Heart right ventricle (tissue), 16 donors: ENCODE data around the gene ZNF516. TPM values are rescaled to one million over a fixed set of nuclear protein-coding genes. Genes with fewer than 3 reads are reported as not detected.

Experiments
- ATAC-seq, 8 donors: fragments of 200-7000 bp; cut with Tn5 transposase; one replicate each; pipeline ENCODE4 v1.9.1; 2020; ENCODE audit warnings: mild to moderate bottlenecking in 8 of 8, moderate library complexity in 8 of 8, moderate number of reproducible peaks in 1 of 8
- DNase-seq, 2 donors: peaks; one replicate each; pipeline ENCODE4 v3.0.0-alpha.2; 2020
- H3K27ac ChIP-seq, 10 donors: fragments of 200-600 bp; sonication (generic) in 2 of 10; one replicate each; pipeline versions ENCODE4 v1.5.0 to v1.8.0; 2020 to 2022; ENCODE audit warnings: mild to moderate bottlenecking in 3 of 10
- H3K27me3 ChIP-seq, 7 donors: fragments of 200-600 bp; one replicate each; pipeline ENCODE4 v1.8.0; 2021 to 2022; ENCODE audit warnings: mild to moderate bottlenecking in 2 of 7
- H3K36me3 ChIP-seq, 9 donors: fragments of 200-600 bp; sonication (generic) in 1 of 9; one replicate each; pipeline versions ENCODE4 v1.5.0 to v1.8.0; 2020 to 2022; ENCODE audit warnings: mild to moderate bottlenecking in 2 of 9
- H3K4me1 ChIP-seq, 9 donors: fragments of 200-600 bp; sonication (generic) in 1 of 9; one replicate each; pipeline versions ENCODE4 v1.5.0 to v1.8.0; 2020 to 2022; ENCODE audit warnings: mild to moderate bottlenecking in 4 of 9
- H3K4me3 ChIP-seq, 10 donors: fragments of 200-600 bp; sonication (generic) in 2 of 10; one replicate each; pipeline versions ENCODE4 v1.5.0 to v1.8.0; 2020 to 2022; ENCODE audit warnings: mild to moderate bottlenecking in 7 of 10, moderate library complexity in 2 of 10
- H3K9me3 ChIP-seq, 11 donors: fragments of 200-600 bp in 10 of 11; sonication (generic) in 2 of 11; one replicate each; pipeline versions ENCODE4 v1.5.0 to v1.8.0; 2013 to 2022; ENCODE audit warnings: mild to moderate bottlenecking in 2 of 11, control low read depth in 1 of 11, moderate library complexity in 1 of 11
- CTCF ChIP-seq, 9 donors: fragments of 200-600 bp; sonication (generic) in 2 of 9; IDR thresholded peaks; one replicate each; pipeline versions ENCODE4 v1.5.0 to v1.8.0; 2021 to 2022; ENCODE audit warnings: antibody characterized with exemption in 9 of 9, mild to moderate bottlenecking in 5 of 9, moderate library complexity in 1 of 9
- WGBS, 2 donors: extraction: QIAGEN DNeasy Blood & Tissue Kit; methylation state at CpG; one replicate each; pipeline ENCODE4 v1.1.7; 2013; ENCODE audit warnings: inconsistent platforms in 1 of 2; 5-methylcytosine and 5-hydroxymethylcytosine counted together
- intact Hi-C, 10 donors: fragments of 100-400 bp; cut with DNase I; formaldehyde crosslinking; loops; one replicate each; pipeline versions ENCODE4 v1.11.1 to v1.14.2; 2022
- polyA plus RNA-seq, 2 donors: library from polyadenylated mRNA; stranded (reverse); fragments of 200-250 nt; gene quantifications; one replicate each; pipeline ENCODE4 v1.2.3, GENCODE V29; 2013
- total RNA-seq, 10 donors: library from RNA; stranded (reverse); fragmentation: NEBNext Ultra II Directional in 3 of 10; extraction: Animal tissue kit (Norgen Biotek cat#: 25700) in 3 of 10; gene quantifications; one replicate each; pipeline versions ENCODE4 v1.2.1 to v1.2.4, GENCODE V29; 2021 to 2023
- donor health status: Arrhythmogenic right ventricular cardiomyopathy.
- donor health status: ischemic (EF 13 %, LVEDD 7.1; RV severe dilation, severe dysfunction).
- donor health status: healthy with polysubstance abuse.
- donor health status: DM: no; HTN: yes; CAD: no.
- donor health status: DM: no; HTN: no; CAD: no.
- donor health status: ischemic (EF 25% LVEDD 6.9; RV normal size, moderate dysfunction).
- donor health status: ischemic (EF 25% LVEDD 5.7; RV mildly dilated, moderate dysfunction).
- donor health status: healthy.
- donor health status: DM: yes; HTN: yes; CAD: no.
- donor health status: Ischemic cardiomyopathy.
- donor health status: ischemic (EF 35%, LVEDD 5.7; RV mildly dilated, moderate dysfunction).
- donor health status: nonischemic (EF 11% LVEDD 7.7; RV severe dilation, severe dysfunction).
- donor health status: DM: yes; HTN: yes; CAD: no.
- donor health status: PGD.
- donor health status: ischemic (EF 29% LVEDD 5.4; RV normal size, mild dysfunction).
- donor health status: nonischemic (EF 23%, LVEDD 6.1; RV moderate dilation, normal function).

Gene ZNF516
- total and polyA plus RNA-seq, 12 donors = 2.6 to 24.8 (median 17.3) TPM

- no peaks in the 10 kb centered on the region for H3K27me3 ChIP-seq
- intact Hi-C loops = no loop called here
- peaks cover 0 to 33% (median 0%) of the 10 kb centered on the region in 9 donors for H3K36me3 ChIP-seq
- no peaks in the 10 kb centered on the region for H3K9me3 ChIP-seq
- peak overlapping the region in 5 of 10 donors; percentile 19 to 65 (median 55) for H3K27ac ChIP-seq
- ATAC-seq = peak in 4 of 8 donors; percentile 14 to 52 (median 20)
- WGBS, 2 donors = 96% methylated on average over 51 of the region's 51 CpGs
- no peak overlapping the region for H3K4me3 ChIP-seq
- no peak for DNase-seq
- TF ChIP-seq CTCF (IDR thresholded peaks at IDR 0.05) = no peak
- peaks cover 2 to 54% (median 26%) of the 10 kb centered on the region in 9 donors for H3K4me1 ChIP-seq
Measured at GRCh38 chr18:76458522-76459311, 36.3 kb downstream of the ZNF516 start.

GRCh38 chr18:76457957-76458356 lies 37.1 kb downstream of the ZNF516 start:
- ATAC-seq (no peak), DNase-seq (no peak)
- Histone ChIP-seq H3K27me3 (no peaks in the 10 kb centered on the region), H3K27ac (no peak overlapping the region), H3K4me1 (peaks cover 2 to 62% (median 34%) of the 10 kb centered on the region in 9 donors), H3K4me3 (no peak overlapping the region), H3K36me3 (peaks cover 0 to 32% (median 0%) of the 10 kb centered on the region in 9 donors), H3K9me3 (no peaks in the 10 kb centered on the region)
- no peak for TF ChIP-seq CTCF (IDR thresholded peaks at IDR 0.05)
- WGBS, 2 donors = 94 to 95% methylated on average over 9 of the region's 9 CpGs
- intact Hi-C loops = no loop called here

- Histone ChIP-seq H3K9me3 (no peaks in the 10 kb centered on the region), H3K4me1 (peaks cover 2 to 66% (median 39%) of the 10 kb centered on the region in 9 donors), H3K36me3 (peaks cover 0 to 27% (median 0%) of the 10 kb centered on the region in 9 donors), H3K27me3 (no peaks in the 10 kb centered on the region), H3K27ac (no peak overlapping the region), H3K4me3 (no peak overlapping the region)
- no peak for TF ChIP-seq CTCF (IDR thresholded peaks at IDR 0.05)
- WGBS, 2 donors = 84 to 85% methylated on average over 9 of the region's 9 CpGs
- no peak for ATAC-seq
- intact Hi-C loops = no loop called here
- DNase-seq = no peak
Measured at GRCh38 chr18:76457475-76457874, 37.6 kb downstream of the ZNF516 start.

GRCh38 chr18:76456823-76457222 lies 38.2 kb downstream of the ZNF516 start:
- no peaks in the 10 kb centered on the region for H3K27me3 ChIP-seq
- 94 to 96% methylated on average over 4 of the region's 4 CpGs for WGBS, 2 donors
- ATAC-seq (no peak), DNase-seq (no peak)
- no peak overlapping the region for H3K4me3 ChIP-seq
- no peaks in the 10 kb centered on the region for H3K9me3 ChIP-seq
- H3K4me1 ChIP-seq = peaks cover 4 to 73% (median 45%) of the 10 kb centered on the region in 9 donors
- H3K36me3 ChIP-seq = peaks cover 0 to 20% (median 0%) of the 10 kb centered on the region in 9 donors
- no peak for TF ChIP-seq CTCF (IDR thresholded peaks at IDR 0.05)
- no peak overlapping the region for H3K27ac ChIP-seq
- intact Hi-C loops = no loop called here
